NB4 (cell line): ENCODE data around the gene KIAA1671.
A peak's percentile ranks its signal among the peaks of the same experiment; 100 is the strongest.

Experiments
- DNase-seq: peaks from one replicate; pipeline ENCODE4 v3.0.0; 2010; ENCODE audit warnings: low read depth
- H3K4me3 ChIP-seq: one replicate; pipeline ENCODE4 v1.5.1; 2011; ENCODE audit warnings: mild to moderate bottlenecking, low read depth, low read length, moderate library complexity
- MYC ChIP-seq: IDR thresholded peaks from 2 replicates; pipeline ENCODE4 v1.6.1; 2011; ENCODE audit warnings: low read depth, low read length
- POLR2A ChIP-seq: IDR thresholded peaks from 2 replicates; pipeline ENCODE4 v1.6.1; 2011; ENCODE audit warnings: mild to moderate bottlenecking; ENCODE audit not compliant: insufficient read length; ENCODE audit errors: extremely low read depth
- TF ChIP-seq, protein P1 (sequence below): IDR thresholded peaks from 2 replicates; pipeline ENCODE4 v1.6.1; 2011; ENCODE audit warnings: low read depth, low read length
- TF ChIP-seq, protein P2 (sequence below): IDR thresholded peaks from one replicate; pipeline ENCODE4 v1.5.1; 2012; ENCODE audit warnings: low read depth, low read length

The KIAA1671 gene

DNA sequence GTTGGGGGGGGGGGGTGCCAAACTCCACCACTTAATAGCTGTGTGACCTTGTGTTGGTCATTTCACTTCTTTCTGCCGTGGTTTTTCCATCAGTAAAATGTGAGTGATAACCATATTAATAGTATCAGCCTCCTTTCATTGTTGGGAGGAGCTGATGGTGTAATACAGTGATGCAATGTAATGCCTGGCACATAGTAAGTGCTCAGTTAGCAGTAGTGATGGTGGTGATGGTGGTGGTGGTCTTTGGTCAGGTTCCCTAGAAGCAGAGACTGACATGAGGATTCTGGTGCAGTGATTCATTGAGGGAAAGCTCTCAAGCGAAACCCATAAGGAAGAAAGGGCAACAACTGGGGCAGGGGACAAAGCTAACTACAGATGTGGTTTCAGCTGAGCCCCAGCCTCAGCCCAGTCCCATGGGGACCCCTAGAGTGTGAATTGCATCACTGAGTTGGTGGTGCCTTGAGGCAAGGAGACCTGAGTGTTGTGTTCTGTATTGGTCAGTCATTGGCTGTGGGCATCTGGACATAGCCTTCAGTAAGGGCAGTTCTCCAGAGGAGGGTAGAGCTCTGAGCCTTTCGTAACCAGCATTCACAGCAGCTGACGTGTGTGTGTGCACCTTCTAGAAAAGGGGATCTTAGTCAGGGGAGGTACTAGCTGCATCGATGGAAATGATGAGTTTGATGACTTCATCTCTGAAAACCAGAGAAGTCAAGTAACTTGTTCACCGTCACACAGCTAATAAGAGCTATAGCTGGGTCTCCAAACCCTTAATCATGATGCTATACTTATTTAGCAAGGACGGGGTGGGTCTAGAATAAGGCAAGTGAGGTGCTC lies 153.5 kb downstream of the KIAA1671 start:
- no peak overlapping the region for H3K4me3 ChIP-seq
- peak; percentile 25 for DNase-seq
- TF ChIP-seq POLR2A, result no peak

DNA sequence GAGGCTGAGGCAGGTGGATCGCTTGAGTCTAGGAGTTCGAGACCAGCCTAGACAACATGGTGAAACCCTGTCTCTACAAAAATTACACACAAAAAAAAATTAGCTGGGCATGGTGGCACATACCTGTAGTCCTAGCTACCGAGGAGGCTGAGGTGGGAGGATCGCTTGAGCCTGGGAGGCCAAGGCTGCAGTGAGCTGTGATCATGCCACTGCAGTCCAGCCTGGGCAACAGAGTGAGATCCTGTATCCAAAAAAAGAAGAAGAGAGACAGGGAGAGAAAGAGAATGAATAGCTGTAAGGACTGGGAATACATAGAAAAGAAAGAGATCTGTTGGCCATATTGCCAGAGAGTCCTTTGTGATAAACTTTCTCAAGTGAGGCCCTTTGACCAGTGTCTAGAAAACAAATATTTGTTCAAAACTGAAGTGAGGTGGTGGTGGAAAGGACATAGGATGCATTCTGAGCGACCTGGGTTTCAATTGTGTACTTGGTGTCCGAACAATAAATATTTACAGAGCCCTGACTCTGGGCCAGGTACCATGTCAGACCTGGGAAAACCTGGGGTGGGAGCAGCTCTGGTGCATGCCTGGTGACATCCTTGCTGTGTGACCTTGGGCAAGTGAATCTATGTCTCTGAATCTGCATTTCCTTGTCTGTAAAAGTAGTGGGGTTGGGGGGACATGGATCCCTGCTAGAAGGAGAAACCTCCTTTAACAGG lies 157.5 kb downstream of the KIAA1671 start:
- H3K4me3 ChIP-seq, result no peak overlapping the region
- TF ChIP-seq, protein P1, sequence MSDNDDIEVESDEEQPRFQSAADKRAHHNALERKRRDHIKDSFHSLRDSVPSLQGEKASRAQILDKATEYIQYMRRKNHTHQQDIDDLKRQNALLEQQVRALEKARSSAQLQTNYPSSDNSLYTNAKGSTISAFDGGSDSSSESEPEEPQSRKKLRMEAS, result no peak
- TF ChIP-seq MYC (no peak), POLR2A (no peak)
- TF ChIP-seq, protein P2, sequence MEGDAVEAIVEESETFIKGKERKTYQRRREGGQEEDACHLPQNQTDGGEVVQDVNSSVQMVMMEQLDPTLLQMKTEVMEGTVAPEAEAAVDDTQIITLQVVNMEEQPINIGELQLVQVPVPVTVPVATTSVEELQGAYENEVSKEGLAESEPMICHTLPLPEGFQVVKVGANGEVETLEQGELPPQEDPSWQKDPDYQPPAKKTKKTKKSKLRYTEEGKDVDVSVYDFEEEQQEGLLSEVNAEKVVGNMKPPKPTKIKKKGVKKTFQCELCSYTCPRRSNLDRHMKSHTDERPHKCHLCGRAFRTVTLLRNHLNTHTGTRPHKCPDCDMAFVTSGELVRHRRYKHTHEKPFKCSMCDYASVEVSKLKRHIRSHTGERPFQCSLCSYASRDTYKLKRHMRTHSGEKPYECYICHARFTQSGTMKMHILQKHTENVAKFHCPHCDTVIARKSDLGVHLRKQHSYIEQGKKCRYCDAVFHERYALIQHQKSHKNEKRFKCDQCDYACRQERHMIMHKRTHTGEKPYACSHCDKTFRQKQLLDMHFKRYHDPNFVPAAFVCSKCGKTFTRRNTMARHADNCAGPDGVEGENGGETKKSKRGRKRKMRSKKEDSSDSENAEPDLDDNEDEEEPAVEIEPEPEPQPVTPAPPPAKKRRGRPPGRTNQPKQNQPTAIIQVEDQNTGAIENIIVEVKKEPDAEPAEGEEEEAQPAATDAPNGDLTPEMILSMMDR, result no peak
- DNase-seq, result no peak

DNA sequence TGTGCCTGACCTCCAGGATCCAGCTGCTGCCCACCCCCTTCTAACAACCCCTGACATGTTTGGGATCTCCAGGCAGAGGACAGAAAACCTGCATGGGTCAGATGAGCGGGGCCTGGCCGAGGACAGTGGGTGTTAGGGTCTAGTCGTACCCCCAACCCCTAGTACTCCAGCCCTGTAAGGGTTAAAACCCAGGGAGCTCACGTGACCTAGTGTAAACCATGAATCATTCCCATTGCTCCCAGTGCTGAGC lies 158.0 kb downstream of the KIAA1671 start:
- DNase-seq, result no peak
- TF ChIP-seq MYC (no peak), POLR2A (no peak)
- TF ChIP-seq, protein P2, result no peak
- TF ChIP-seq, protein P1, result no peak
- no peak overlapping the region for H3K4me3 ChIP-seq

DNA sequence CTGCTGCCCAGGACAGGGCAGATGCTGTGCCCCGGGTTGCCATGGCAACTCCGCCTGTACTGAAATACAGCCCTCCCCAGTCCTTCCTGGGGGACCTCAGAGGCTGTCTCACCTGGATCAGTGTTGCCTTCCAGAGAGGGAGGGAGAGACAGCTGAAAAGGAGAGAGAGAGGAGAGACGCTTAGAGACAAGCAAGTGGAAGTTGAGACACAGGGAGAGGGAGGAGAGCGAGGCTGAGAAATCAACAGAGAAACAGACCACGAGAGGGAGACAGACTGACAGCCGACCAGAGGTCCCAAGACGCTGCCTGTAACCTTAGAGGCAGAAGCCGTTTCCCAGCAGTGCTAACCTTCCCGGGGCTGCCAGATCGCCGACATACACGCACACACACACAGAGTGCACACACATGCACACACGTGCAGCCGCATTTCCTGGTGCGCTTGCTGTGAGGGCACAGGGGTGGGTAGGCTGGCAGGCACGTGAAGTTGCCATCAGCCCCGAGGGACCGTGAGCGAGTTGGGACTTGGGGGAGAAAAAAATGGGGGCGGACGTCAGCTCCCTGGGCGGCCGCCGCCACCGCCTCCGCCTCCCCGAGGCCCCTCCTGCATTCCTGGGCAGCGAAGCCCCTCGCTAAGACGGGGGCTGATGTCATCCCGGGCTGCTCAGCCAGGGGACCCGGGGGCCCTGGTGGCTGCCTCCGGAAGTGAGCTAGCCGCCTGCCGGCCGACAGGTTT lies 158.5 kb downstream of the KIAA1671 start:
- peak; percentile 75 for DNase-seq

DNA sequence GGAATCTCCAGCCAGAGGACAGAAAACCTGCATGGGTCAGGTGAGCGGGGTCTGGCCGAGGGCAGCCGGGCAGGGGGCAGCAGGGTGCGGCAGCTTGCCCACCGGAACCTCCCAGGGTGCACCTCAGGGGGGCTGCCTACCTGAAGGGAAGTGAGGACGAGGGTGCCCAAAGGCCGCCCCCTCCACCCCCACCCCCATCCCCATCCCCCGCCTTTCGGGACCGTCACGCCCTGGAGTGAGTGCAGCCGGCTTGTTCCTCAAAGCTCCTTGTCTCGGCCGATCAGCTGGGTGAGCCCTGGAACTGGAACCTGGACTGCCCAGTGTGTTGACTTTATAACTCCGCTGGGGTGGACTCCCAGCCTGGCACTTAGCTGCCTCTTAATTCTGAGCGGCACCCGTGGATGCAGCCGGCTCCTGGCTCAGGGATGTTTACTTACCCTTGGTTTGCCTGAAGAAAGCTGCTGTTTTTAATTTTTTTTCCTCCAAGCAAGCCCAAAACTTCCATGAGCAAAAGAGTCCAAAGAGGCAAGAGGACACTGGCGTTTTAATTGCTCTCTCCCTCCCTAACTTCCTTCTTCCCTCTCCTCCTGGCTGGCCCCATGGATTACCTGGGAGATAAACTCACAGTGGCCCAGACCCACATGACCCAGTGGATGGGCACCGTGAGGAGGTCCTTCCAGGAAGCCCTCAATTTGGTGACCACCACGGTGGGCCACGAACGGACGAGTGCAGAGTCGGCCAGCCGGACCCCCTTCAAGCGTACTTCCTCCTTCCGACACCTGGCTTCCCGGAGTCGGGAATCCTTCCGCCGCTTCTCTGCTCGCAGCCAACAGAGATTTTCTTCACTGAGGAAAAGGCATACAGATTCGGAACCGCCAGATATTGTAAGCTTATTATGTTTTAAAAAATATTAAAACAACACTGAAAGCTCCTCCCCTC lies 159.3 kb downstream of the KIAA1671 start:
- no peak overlapping the region for H3K4me3 ChIP-seq
- DNase-seq, result peak; percentile 14
- TF ChIP-seq, protein P1, result no peak
- TF ChIP-seq, protein P2, result no peak
- TF ChIP-seq MYC, result no peak
- TF ChIP-seq POLR2A, result no peak

More for the DNA sequence above, 158.5 kb downstream of the KIAA1671 start:
- TF ChIP-seq, protein P1, result no peak
- TF ChIP-seq, protein P2, result peak; percentile 56
- peak overlapping the region; percentile 6 for H3K4me3 ChIP-seq
